ENCODE data around the gene CLIP2. TPM values are rescaled to one million over a fixed set of nuclear protein-coding genes. Genes with fewer than 3 reads are reported as not detected.
"Not testable (repeated sequence)": the region's sequence is repeated elsewhere in the genome, so short reads cannot be mapped to it uniquely, and the experiment has no call there.

The CLIP2 gene
- total RNA-seq, 1 donor from 2014 or later = 28.8 TPM

DNA sequence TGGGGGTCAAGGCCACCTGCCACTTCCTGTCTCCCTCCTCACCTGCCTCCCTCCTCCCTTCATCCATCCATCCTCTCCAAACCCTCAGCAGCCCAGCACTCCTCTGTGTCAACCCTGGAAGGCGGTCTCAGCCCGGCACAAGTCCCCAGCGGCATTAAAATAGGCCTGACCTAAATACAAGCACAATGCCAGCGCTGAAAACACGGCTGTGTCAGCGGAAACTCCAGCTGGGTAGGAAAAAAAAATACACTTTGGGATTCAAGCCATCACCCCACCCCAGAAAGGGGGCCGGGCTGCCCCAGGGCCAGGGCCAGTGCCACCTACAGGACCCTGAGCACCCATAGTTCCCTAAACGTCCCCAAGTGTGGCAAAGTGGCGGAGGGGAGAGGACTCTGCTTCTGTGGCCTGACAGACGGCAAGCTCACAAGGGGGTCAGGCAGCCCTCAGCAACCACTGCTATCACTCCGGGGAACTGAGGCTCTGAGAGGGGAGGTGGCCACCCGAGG, 141.8 kb downstream of the CLIP2 start:
- no peak for DNase-seq (ENCODE audit: low read depth in 2 of 2)

DNA sequence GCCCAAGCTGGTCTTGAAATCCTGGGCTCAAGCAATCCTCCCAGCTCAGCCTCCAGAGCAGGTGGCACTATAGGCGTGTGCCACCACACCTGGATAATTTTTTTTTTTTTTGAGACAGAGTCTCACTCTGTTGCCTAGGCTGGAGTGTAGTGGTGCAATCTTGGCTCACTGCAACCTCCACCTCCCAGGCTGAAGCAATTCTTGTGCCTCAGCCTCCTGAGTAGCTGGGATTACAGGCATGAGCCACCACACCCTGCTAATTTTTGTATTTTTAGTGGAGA, 148.0 kb downstream of the CLIP2 start:
- DNase-seq (ENCODE audit: low read depth in 2 of 2) = not testable (repeated sequence)

DNA sequence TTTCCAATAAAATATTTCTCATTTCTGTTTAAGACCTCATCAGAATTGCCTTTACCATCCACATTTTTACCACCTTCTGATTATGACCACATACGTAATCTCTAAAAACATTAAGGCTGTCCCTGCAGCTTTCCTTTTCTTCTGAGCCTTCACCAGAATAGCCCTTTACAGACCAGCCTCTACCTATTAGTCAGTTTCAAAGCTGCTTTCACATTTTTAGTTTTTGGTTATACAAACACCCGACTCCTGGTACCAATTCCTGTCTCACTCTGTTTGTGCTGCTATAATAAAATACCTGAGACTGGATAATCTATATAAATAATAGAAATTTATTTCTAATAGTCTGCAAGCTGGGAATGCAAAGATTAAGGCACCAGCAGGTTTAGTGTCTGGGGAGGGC, 149.1 kb downstream of the CLIP2 start:
- DNase-seq (ENCODE audit: low read depth in 2 of 2) = no peak

DNA sequence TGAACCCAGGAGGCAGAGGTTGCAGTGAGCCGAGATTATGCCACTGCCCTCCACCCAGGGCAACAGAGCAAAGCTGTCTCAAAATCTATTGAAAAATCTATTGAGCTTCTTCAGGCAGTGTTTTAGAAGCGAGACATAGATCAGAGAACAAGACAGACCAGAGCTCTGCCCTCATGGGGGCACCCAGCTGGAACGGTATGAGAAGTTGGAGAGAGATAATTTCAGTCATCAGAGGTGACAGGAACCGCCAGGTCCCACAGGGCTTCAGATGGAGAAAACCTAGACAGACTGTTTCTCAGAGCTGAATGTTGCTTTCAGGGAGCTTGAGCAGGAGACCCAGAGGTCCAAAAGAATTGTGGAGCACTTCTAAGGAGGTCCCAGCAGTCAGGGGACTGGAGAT, 150.3 kb downstream of the CLIP2 start:
- DNase-seq (ENCODE audit: low read depth in 2 of 2) = no peak

DNA sequence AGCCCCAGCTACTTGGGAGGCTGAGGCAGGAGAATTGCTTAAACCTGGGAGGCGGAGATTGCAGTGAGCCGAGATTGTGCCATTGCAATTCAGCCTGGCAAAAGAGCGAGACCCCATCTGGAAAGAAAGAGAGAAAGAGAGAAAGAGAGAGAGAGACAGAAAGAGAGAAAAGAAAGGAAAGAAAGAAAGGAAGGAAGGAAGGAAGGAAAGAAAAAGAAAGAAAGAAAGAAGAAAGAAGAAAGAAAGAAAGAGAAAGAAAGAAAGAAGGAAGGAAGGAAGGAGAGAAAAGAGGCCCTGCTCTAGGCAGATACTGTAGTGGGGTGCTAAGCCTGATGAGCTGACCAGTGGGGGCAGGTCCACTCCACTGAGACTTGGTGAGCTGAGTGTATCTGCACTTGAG, 150.9 kb downstream of the CLIP2 start:
- DNase-seq (ENCODE audit: low read depth in 2 of 2) = not testable (repeated sequence)

DNA sequence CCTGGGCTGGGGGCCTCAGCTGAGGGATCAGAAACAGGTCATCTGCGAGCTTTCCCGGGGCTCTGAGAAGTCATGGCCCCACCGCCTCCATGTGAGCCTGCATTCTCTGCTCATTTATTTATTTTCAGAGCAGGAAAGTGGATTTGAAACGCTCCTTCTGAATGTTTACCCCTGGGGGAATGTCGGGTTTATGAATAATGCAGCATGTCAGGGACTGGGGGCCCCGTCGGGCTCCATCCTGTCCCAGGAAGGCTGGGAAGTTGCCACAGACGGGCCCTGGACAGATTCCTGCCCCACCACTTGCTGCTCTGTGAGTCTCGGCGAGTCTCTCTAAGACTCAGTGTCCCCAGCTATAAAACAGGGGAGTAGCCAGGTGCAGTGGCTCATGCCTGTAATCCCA, 152.6 kb downstream of the CLIP2 start:
- DNase-seq (ENCODE audit: low read depth in 2 of 2) = no peak

DNA sequence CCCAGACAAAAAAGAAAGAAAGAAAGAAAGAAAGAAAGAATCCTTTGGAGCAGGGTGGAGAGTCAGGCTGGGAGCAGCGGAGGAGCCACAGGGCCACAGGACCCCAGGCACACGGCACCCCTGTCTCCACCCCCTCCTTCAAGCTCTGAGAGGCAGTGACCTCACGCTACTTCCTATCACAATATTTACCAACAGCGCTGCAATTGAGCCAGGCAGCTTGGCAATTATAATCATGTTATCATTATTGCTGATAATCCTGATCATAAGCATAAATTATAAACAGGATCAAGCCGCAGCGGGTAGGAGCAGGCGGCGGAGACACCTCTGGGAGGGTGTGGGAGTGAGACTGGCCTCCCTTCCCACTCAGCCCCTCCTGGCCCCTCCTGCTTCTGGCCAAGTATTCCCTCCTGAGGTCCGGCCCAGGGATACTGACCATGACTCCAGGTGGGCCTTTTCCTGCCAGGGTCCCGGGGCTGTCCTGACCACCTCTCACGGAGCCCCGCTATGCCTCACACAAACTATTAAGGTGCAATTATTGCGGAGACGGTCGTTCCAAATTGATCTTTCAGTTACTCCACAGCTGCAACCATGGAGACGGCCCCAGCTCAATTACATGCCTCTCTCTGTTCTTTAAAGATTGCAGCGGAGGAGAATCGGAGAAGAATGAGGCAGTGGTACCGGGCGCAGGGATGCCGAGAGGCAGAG, 154.5 kb downstream of the CLIP2 start:
- no peak for DNase-seq (ENCODE audit: low read depth in 2 of 2)

DNA sequence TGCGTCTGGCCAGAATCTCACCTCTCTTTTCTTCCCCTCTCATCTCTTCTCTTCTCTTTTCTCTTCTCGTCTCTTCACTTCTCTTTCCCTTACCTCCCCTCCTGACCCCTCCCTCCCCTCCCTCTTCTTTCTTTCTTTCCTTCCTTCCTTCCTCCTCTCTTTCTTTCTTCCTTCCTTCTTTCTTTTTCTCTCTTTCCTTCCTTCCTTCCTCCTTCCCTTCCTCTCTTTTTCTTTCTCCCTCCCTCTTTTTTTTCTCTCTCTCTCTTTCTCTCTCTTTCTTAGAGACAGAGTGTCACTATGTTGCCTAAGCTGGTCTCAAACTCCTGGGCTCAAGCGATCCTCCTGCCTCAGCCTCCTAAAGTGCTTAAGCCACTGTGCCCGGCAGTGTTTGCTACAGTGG, 159.9 kb downstream of the CLIP2 start:
- DNase-seq (ENCODE audit: low read depth in 2 of 2) = no peak

DNA sequence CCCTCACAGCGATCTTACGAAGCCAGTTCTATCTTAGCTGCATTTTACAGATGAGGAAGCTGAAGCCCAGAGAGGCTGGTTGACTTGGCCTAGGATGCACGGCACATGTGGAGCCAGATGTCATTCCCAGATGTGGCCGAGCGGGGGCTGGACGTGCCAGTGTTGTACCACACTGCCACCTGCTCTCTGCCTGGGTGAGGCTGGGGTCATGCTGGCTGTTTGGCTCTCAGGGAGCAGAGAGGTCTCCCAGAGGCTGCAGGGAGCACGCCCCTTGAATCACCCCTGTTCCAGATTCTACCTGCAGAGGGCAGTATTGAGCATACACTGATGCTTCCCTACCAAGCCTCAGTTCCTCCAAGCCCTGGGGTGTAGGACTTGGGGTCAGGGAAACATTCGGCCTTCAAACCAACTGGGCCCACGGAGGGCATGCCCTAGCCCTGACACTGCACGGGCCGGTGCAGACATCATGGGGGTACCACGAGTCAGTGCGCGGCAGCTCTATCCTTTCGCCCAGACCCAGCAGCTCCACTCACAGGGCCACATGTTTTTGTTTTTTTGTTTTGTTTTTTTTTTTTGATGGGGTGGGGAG, 160.7 kb downstream of the CLIP2 start:
- DNase-seq (ENCODE audit: low read depth in 2 of 2) = peak; percentile 17 to 58

DNA sequence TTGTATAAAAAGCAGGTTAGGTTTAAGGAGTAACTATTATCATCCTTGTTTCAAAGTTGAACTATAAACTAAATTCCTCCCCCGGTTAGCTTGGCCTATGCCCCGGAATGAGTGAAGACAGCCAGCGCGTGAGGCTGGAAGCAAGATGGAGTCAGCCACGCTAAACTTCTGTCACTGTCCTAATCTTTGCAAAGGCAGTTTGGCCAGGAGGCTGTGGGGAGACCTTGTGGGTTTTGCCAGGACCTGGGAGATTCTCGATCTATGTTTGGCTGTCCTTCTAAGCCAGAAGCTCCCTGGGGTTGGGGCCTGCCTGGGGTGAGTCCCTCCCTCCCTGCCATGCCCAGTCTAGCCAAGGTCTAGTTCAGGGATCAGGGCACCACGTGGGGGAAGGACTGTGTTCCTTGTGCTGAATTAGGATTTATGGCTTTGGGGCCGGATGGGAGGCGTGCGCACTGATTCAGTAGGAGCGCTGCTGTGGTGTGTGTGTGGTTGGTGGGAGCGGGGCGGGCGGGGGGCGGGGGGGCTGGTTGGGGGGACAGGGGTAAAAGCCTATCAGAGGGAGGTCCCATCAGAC, 163.6 kb downstream of the CLIP2 start:
- DNase-seq (ENCODE audit: low read depth in 2 of 2) = peak in 1 of 2 donors; percentile 15

DNA sequence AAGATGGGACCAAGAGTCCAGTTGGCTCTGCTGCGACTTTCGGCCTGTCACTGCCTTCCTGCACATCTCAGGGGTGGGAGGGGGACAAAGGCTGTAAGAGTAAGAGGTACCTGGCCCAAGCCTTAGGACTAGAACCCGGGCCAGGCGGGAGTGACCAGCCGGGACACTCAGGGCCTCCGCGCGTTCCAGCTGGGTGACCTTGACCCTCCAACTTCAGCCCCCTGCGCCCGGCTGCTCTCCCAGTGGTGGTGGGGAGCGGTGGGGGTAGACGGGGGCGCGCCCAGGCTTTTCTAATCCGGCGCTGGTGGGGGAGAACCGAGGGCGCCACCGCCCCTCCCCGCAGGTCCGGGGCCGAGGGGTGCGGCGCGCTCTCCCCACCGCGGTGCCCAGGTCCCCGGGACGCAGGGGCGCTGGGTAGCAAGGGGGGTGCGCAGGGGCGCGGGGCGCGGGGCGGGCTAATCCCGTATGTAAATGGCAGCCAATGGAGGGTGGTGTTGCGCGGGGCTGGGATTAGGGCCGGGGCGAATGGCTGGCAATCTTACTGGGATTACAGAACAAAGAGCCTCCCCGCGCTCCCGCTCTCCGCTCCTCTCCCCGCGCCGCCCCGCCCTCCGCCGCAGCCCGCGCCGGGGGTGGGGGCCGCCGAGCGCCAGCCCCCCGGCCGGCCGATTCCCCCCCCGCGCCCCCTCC, 164.3 kb downstream of the CLIP2 start, which contains the start of gene GTF2IRD1:
Gene GTF2IRD1 (plus strand): TSS at position 585 of the 690 bp plus-strand sequence. CDS start 54,175 bp downstream, outside the sequence.
- peak; percentile 29 to 78 for DNase-seq (ENCODE audit: low read depth in 2 of 2)

DNA sequence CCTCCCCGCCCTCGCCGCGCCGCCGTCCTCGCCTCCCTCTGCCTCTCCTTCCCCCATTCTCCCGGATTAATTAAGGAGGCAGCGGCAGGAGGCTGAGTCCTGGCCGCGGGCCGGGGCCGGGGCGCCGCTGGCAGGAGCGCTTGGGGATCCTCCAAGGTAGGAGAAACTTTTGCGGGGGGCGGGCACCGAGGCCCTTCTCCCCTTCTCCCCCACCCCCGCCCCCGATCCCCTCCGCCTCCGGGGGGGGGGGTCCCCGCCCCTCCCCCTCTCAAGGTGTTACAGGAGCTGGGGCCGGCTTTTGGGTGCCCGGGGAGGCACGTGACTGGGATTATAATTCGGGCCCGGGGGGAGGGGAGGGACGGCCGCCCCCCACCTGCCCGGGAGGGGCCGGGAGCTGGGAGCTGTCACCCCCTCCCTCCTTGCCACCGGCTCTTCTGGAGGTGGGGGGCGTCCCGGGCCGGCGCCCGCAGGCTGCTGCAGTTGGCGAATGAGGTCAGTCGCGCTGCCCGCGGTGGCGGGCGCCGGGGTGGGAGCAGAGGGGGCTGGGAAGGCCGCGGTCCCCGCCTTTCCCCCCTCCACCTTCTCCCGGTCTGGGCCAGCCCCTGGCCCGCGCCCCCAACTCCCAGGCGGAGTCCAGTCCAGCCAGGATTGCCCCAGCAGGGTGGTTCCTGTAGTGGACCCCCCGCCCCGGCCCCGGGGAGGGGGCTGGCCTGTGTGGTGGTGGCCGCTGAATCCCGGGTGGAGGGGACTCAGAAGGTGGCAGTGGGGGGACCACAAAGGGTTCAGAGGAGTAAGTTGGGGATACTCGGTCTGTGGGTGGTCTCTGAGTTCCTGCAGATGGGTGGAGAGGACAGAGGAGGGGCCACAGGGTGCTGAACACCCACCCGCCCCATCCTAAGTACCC, 165.1 kb downstream of the CLIP2 start:
- DNase-seq (ENCODE audit: low read depth in 2 of 2) = peak in 1 of 2 donors; percentile 14

DNA sequence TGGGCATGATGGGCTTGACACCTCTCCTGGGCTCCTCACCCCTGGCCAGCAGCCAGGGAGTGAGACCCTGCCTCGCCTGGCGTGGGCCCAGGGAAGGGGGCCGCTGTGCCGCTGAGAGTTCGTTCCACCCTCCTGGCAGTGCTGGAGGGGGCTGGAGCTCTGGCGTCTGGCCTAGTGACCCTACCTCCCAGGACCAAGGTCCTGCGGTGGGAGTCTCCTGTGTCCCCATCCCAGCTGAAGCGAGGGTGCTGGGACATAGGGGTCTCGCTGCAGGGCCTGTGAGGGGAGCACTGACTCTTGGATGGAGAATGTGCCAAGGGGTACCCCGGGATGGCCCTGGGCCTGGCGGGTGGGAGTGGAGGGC, 165.7 kb downstream of the CLIP2 start:
- DNase-seq (ENCODE audit: low read depth in 2 of 2) = no peak

DNA sequence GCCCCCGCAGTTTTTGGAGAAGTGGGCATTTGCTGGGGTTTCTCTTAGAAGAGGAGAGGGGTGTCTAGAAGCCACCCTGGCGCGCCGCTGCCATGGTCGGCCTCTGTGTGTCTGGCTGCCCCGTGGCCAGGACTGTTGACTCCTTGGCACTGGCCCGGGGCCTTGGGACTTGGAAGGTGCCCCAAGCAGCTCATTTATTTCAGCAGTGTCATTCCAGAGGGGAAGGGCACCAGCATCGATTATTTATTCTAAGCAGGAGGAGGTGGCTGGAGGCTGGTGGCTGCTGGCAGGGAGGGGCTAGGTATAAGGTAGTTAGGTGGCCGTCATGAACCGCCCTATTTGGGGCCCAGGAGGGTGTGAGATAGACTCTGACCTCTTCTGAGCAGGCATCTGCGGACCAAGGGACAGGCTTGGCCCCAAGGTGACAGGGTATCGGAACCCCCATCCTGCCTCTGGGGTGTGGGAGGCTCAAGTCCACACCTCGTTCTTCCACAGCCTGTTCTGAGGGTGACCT, 166.1 kb downstream of the CLIP2 start:
- DNase-seq (ENCODE audit: low read depth in 2 of 2) = no peak

Other genes starting within 250 kb of the CLIP2 start
- gene LIMK1, start 205.6 kb upstream of the CLIP2 start, total RNA-seq = 13.9 and 18.7 TPM in 2 replicates
- gene EIF4H, start 115.1 kb upstream of the CLIP2 start, total RNA-seq = 390 and 404 TPM in 2 replicates
- gene LAT2, start 79.4 kb upstream of the CLIP2 start, total RNA-seq = 0.77 and 0.89 TPM in 2 replicates
- 21.1 and 22.3 TPM in 2 replicates for gene RFC2, start 35.0 kb upstream of the CLIP2 start, total RNA-seq
- gene GTF2IRD1, start 164.5 kb downstream of the CLIP2 start, total RNA-seq = 4.1 and 6.8 TPM in 2 replicates